GM23338 (cell line): ENCODE data around the gene FTCDNL1. TPM values are rescaled to one million over a fixed set of nuclear protein-coding genes. Genes with fewer than 3 reads are reported as not detected.

Experiments used
- ATAC-seq: fragments of 200-7000 bp; cut with Tn5 transposase; 3 replicates; pipeline ENCODE4 v1.9.1; 2020
- DNase-seq: peaks from one replicate; pipeline ENCODE4 v3.0.0-alpha.2; 2015; ENCODE audit warnings: low spot score
- H2AFZ ChIP-seq: fragments of 200-600 bp; sonication (generic); 2 replicates; pipeline ENCODE4 v1.8.0; 2016; ENCODE audit warnings: antibody characterized with exemption, mild to moderate bottlenecking, moderate library complexity
- H3F3A ChIP-seq: fragments of 200-600 bp; sonication (generic); replicated peaks from 2 replicates; pipeline ENCODE4 v1.8.0; 2017; ENCODE audit warnings: antibody characterized with exemption, mixed run types, low read depth
- H3K27ac ChIP-seq: fragments of 200-600 bp; sonication (generic); 2 replicates; pipeline ENCODE4 v1.6.1; 2016; ENCODE audit warnings: low read depth
- H3K27me3 ChIP-seq: fragments of 200-600 bp; sonication (generic); 2 replicates; pipeline ENCODE4 v1.8.0; 2016; ENCODE audit warnings: mild to moderate bottlenecking, mixed run types, moderate library complexity; ENCODE audit not compliant: insufficient read depth
- H3K36me3 ChIP-seq: fragments of 200-600 bp; sonication (generic); 2 replicates; pipeline ENCODE4 v1.8.0; 2016; ENCODE audit warnings: mild to moderate bottlenecking; ENCODE audit not compliant: insufficient read depth
- H3K4me1 ChIP-seq: fragments of 200-600 bp; sonication (generic); 2 replicates; pipeline ENCODE4 v1.8.0; 2016; ENCODE audit warnings: mild to moderate bottlenecking, moderate library complexity; ENCODE audit not compliant: insufficient read depth
- H3K4me2 ChIP-seq: fragments of 200-600 bp; sonication (generic); 2 replicates; pipeline ENCODE4 v1.7.1; 2017; ENCODE audit warnings: mixed run types
- H3K4me3 ChIP-seq: fragments of 200-600 bp; sonication (generic); 2 replicates; pipeline ENCODE4 v1.6.1; 2016; ENCODE audit warnings: mixed run types
- H3K79me2 ChIP-seq: fragments of 200-600 bp; sonication (generic); replicated peaks from 2 replicates; pipeline ENCODE4 v1.8.0; 2017; ENCODE audit warnings: mild to moderate bottlenecking; ENCODE audit not compliant: insufficient read depth
- H3K9me2 ChIP-seq: fragments of 200-600 bp; sonication (generic); 2 replicates; pipeline ENCODE4 v1.8.0; 2017; ENCODE audit not compliant: insufficient read depth
- H4K20me1 ChIP-seq: fragments of 200-600 bp; sonication (generic); replicated peaks from 2 replicates; pipeline ENCODE4 v1.8.0; 2017; ENCODE audit warnings: mild to moderate bottlenecking; ENCODE audit not compliant: insufficient read depth
- H3K27ac Mint-ChIP-seq: 2 replicates; pipeline ENCODE4 v1.8.0; 2020; ENCODE audit warnings: inconsistent platforms, mild to moderate bottlenecking, moderate library complexity, mixed read lengths
- H3K27me3 Mint-ChIP-seq: 3 replicates; pipeline ENCODE4 v1.8.0; 2022; ENCODE audit warnings: low read depth, mild to moderate bottlenecking, moderate library complexity, mixed read lengths, inconsistent platforms; ENCODE audit not compliant: insufficient read depth, poor library complexity
- H3K36me3 Mint-ChIP-seq: 3 replicates; pipeline ENCODE4 v1.8.0; 2021; ENCODE audit warnings: low read depth, mild to moderate bottlenecking, inconsistent platforms, moderate library complexity, mixed read lengths
- H3K4me1 Mint-ChIP-seq: 3 replicates; pipeline ENCODE4 v1.8.0; 2020; ENCODE audit warnings: mild to moderate bottlenecking, inconsistent platforms, mixed read lengths
- H3K4me3 Mint-ChIP-seq: 3 replicates; pipeline ENCODE4 v1.8.0; 2021; ENCODE audit warnings: moderate library complexity, mild to moderate bottlenecking, inconsistent platforms, mixed read lengths
- H3K9me3 Mint-ChIP-seq: 3 replicates; pipeline ENCODE4 v1.8.0; 2020; ENCODE audit warnings: moderate library complexity, mild to moderate bottlenecking, inconsistent platforms, mixed read lengths
- CREB1 ChIP-seq: fragments of 250-450 bp; sonication (Bioruptor Pico); IDR thresholded peaks from 2 replicates; pipeline ENCODE4 v1.5.0; 2020; ENCODE audit warnings: low read depth, mild to moderate bottlenecking, moderate library complexity
- EZH2 ChIP-seq: fragments of 200-600 bp; sonication (generic); IDR thresholded peaks from one replicate; pipeline ENCODE4 v1.8.0; 2017; ENCODE audit warnings: antibody characterized with exemption, mild to moderate bottlenecking, low read depth; ENCODE audit not compliant: unreplicated experiment
- NANOG ChIP-seq: IDR thresholded peaks from 2 replicates; pipeline ENCODE4 v1.6.1; 2016; ENCODE audit warnings: antibody characterized with exemption, borderline replicate concordance
- POLR2AphosphoS5 ChIP-seq: IDR thresholded peaks from 2 replicates; pipeline ENCODE4 v1.6.1; 2016; ENCODE audit warnings: antibody characterized with exemption, low read depth
- ZNF114 ChIP-seq: fragments of 250-450 bp; sonication (Bioruptor Pico); IDR thresholded peaks from 2 replicates; pipeline ENCODE4 v1.5.0; 2020; ENCODE audit warnings: mild to moderate bottlenecking, moderate library complexity
- polyA plus RNA-seq: library from polyadenylated mRNA; unstranded; fragments of >200 nt; fragmentation: Nextera tagmentation; extraction: Ambion mirVana; gene quantifications from 2 replicates; pipeline ENCODE4 v1.2.1, GENCODE V29; 2016
- total RNA-seq: library from RNA; depleted of rRNA; stranded (reverse); fragments of >200 nt; shearing (Covaris generic); gene quantifications from 2 replicates; pipeline ENCODE4 v1.2.3, GENCODE V29; 2014
- TF ChIP-seq, protein P1 (sequence below): IDR thresholded peaks from one replicate; pipeline ENCODE4 v1.6.1; 2018; ENCODE audit warnings: antibody characterized with exemption; ENCODE audit not compliant: unreplicated experiment
- TF ChIP-seq, protein P2 (sequence below), 2 experiments: fragments of 200-600 bp in 1 of 2; sonication (generic) in 1 of 2; conservative IDR thresholded peaks; 2 replicates each; pipeline versions ENCODE4 v1.5.1 to v1.6.1; 2016 to 2017; ENCODE audit warnings: antibody characterized with exemption in 2 of 2, low read depth in 2 of 2, mild to moderate bottlenecking in 2 of 2, moderate library complexity in 1 of 2
- TF ChIP-seq, protein P3 (sequence below): fragments of 250-450 bp; sonication (Bioruptor Pico); IDR thresholded peaks from 2 replicates; pipeline ENCODE4 v1.5.0; 2020; ENCODE audit warnings: mild to moderate bottlenecking, moderate library complexity

Gene FTCDNL1
- total and polyA plus RNA-seq, 2 experiments from 2014 or later = 1.7 to 2.0 TPM

DNA sequence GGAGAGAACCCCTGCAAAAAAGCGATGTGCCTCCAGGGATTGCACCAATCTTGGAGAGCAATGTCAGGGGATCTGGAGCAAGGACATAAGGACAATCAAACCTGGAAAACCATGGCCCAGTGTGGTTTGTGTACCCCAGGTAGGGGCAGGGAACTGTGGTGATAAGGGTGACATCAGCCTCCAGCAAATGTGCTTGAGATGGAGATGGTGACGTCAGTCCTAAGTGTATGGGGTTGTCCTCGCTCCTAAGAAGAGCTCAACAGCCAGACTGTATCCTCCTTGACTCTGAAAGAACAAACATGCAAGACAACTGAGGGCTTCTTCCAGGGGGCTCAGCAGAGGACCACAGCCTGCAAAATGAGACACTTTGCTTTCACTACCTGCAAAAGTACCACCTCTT is 71.4 kb downstream of the FTCDNL1 start:
- Histone ChIP-seq H3K9me2 (peaks cover 15% of the 10 kb centered on the region), H3K4me3 (no peak overlapping the region), H2AFZ (no peak overlapping the region), H3K4me1 (no peaks in the 10 kb centered on the region), H3K79me2 (no peaks in the 10 kb centered on the region), H3K27ac (no peak overlapping the region), H4K20me1 (no peaks in the 10 kb centered on the region), H3K36me3 (no peaks in the 10 kb centered on the region; the same call in 1 of the 2 replicates), H3K4me2 (no peak overlapping the region), H3F3A (no peaks in the 10 kb centered on the region), H3K27me3 (no peaks in the 10 kb centered on the region)
- H3K27me3 Mint-ChIP-seq = no peaks in the 10 kb centered on the region
- peaks cover 24% of the 10 kb centered on the region for H3K9me3 Mint-ChIP-seq
- H3K4me3 Mint-ChIP-seq = no peak overlapping the region
- ATAC-seq (no peak), DNase-seq (no peak)
- H3K27ac Mint-ChIP-seq = no peak overlapping the region
- no peaks in the 10 kb centered on the region for H3K4me1 Mint-ChIP-seq
- TF ChIP-seq POLR2AphosphoS5 = no peak
- TF ChIP-seq, protein P1, sequence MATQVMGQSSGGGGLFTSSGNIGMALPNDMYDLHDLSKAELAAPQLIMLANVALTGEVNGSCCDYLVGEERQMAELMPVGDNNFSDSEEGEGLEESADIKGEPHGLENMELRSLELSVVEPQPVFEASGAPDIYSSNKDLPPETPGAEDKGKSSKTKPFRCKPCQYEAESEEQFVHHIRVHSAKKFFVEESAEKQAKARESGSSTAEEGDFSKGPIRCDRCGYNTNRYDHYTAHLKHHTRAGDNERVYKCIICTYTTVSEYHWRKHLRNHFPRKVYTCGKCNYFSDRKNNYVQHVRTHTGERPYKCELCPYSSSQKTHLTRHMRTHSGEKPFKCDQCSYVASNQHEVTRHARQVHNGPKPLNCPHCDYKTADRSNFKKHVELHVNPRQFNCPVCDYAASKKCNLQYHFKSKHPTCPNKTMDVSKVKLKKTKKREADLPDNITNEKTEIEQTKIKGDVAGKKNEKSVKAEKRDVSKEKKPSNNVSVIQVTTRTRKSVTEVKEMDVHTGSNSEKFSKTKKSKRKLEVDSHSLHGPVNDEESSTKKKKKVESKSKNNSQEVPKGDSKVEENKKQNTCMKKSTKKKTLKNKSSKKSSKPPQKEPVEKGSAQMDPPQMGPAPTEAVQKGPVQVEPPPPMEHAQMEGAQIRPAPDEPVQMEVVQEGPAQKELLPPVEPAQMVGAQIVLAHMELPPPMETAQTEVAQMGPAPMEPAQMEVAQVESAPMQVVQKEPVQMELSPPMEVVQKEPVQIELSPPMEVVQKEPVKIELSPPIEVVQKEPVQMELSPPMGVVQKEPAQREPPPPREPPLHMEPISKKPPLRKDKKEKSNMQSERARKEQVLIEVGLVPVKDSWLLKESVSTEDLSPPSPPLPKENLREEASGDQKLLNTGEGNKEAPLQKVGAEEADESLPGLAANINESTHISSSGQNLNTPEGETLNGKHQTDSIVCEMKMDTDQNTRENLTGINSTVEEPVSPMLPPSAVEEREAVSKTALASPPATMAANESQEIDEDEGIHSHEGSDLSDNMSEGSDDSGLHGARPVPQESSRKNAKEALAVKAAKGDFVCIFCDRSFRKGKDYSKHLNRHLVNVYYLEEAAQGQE = no peak
- peaks cover 14% of the 10 kb centered on the region for H3K36me3 Mint-ChIP-seq

DNA sequence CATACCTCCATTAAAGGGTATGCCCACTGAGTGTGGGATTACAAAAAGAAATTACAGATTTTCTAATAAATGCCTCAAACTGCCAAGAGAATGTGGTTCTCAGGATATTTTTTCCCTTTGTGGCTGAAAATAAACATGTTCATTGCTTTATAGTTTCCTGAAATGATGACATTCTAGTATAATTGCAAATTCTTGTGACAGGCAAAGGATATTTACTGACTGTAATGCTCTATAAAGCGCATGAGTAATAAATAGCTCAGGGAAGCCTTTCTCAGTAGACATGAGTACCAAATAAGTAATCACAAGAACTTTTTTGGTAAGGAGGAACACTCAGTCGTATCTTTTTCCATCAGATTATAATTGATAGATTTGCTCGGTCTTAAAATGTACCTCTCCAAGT is 72.3 kb downstream of the FTCDNL1 start:
- Histone ChIP-seq H3K4me2 (no peak overlapping the region), H3K79me2 (no peaks in the 10 kb centered on the region), H4K20me1 (no peaks in the 10 kb centered on the region), H2AFZ (no peak overlapping the region), H3K36me3 (no peaks in the 10 kb centered on the region; the same call in 1 of the 2 replicates), H3F3A (no peaks in the 10 kb centered on the region), H3K4me3 (no peak overlapping the region), H3K27ac (no peak overlapping the region), H3K9me2 (peaks cover 16% of the 10 kb centered on the region), H3K4me1 (no peaks in the 10 kb centered on the region), H3K27me3 (no peaks in the 10 kb centered on the region)
- Mint-ChIP-seq H3K4me1 (no peaks in the 10 kb centered on the region), H3K27ac (no peak overlapping the region), H3K27me3 (no peaks in the 10 kb centered on the region), H3K4me3 (no peak overlapping the region), H3K9me3 (peaks cover 24% of the 10 kb centered on the region), H3K36me3 (peaks cover 14% of the 10 kb centered on the region)
- DNase-seq (no peak), ATAC-seq (no peak)
- no peak for TF ChIP-seq POLR2AphosphoS5
- TF ChIP-seq, protein P2, sequence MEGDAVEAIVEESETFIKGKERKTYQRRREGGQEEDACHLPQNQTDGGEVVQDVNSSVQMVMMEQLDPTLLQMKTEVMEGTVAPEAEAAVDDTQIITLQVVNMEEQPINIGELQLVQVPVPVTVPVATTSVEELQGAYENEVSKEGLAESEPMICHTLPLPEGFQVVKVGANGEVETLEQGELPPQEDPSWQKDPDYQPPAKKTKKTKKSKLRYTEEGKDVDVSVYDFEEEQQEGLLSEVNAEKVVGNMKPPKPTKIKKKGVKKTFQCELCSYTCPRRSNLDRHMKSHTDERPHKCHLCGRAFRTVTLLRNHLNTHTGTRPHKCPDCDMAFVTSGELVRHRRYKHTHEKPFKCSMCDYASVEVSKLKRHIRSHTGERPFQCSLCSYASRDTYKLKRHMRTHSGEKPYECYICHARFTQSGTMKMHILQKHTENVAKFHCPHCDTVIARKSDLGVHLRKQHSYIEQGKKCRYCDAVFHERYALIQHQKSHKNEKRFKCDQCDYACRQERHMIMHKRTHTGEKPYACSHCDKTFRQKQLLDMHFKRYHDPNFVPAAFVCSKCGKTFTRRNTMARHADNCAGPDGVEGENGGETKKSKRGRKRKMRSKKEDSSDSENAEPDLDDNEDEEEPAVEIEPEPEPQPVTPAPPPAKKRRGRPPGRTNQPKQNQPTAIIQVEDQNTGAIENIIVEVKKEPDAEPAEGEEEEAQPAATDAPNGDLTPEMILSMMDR (conservative IDR thresholded peaks at IDR 0.05; ENCODE audit: low read depth in 2 of 2) = no peak
- TF ChIP-seq ZNF114 = no peak
- TF ChIP-seq EZH2 = no peak
- TF ChIP-seq, protein P3, sequence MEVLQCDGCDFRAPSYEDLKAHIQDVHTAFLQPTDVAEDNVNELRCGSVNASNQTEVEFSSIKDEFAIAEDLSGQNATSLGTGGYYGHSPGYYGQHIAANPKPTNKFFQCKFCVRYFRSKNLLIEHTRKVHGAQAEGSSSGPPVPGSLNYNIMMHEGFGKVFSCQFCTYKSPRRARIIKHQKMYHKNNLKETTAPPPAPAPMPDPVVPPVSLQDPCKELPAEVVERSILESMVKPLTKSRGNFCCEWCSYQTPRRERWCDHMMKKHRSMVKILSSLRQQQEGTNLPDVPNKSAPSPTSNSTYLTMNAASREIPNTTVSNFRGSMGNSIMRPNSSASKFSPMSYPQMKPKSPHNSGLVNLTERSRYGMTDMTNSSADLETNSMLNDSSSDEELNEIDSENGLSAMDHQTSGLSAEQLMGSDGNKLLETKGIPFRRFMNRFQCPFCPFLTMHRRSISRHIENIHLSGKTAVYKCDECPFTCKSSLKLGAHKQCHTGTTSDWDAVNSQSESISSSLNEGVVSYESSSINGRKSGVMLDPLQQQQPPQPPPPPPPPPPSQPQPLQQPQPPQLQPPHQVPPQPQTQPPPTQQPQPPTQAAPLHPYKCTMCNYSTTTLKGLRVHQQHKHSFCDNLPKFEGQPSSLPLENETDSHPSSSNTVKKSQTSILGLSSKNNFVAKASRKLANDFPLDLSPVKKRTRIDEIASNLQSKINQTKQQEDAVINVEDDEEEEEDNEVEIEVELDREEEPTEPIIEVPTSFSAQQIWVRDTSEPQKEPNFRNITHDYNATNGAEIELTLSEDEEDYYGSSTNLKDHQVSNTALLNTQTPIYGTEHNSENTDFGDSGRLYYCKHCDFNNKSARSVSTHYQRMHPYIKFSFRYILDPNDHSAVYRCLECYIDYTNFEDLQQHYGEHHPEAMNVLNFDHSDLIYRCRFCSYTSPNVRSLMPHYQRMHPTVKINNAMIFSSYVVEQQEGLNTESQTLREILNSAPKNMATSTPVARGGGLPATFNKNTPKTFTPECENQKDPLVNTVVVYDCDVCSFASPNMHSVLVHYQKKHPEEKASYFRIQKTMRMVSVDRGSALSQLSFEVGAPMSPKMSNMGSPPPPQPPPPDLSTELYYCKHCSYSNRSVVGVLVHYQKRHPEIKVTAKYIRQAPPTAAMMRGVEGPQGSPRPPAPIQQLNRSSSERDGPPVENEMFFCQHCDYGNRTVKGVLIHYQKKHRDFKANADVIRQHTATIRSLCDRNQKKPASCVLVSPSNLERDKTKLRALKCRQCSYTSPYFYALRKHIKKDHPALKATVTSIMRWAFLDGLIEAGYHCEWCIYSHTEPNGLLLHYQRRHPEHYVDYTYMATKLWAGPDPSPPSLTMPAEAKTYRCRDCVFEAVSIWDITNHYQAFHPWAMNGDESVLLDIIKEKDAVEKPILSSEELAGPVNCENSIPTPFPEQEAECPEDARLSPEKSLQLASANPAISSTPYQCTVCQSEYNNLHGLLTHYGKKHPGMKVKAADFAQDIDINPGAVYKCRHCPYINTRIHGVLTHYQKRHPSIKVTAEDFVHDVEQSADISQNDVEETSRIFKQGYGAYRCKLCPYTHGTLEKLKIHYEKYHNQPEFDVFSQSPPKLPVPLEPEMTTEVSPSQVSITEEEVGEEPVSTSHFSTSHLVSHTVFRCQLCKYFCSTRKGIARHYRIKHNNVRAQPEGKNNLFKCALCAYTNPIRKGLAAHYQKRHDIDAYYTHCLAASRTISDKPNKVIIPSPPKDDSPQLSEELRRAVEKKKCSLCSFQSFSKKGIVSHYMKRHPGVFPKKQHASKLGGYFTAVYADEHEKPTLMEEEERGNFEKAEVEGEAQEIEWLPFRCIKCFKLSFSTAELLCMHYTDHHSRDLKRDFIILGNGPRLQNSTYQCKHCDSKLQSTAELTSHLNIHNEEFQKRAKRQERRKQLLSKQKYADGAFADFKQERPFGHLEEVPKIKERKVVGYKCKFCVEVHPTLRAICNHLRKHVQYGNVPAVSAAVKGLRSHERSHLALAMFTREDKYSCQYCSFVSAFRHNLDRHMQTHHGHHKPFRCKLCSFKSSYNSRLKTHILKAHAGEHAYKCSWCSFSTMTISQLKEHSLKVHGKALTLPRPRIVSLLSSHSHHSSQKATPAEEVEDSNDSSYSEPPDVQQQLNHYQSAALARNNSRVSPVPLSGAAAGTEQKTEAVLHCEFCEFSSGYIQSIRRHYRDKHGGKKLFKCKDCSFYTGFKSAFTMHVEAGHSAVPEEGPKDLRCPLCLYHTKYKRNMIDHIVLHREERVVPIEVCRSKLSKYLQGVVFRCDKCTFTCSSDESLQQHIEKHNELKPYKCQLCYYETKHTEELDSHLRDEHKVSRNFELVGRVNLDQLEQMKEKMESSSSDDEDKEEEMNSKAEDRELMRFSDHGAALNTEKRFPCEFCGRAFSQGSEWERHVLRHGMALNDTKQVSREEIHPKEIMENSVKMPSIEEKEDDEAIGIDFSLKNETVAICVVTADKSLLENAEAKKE = no peak
- no peak for TF ChIP-seq NANOG
- no peak for TF ChIP-seq CREB1 (CRISPR knock-in tag)
